GM18498 (cell line): ENCODE measurements around the gene UNC13B.
"Not testable (repeated sequence)": the region's sequence is repeated elsewhere in the genome, so short reads cannot be mapped to it uniquely, and the experiment has no call there.

Source experiments
- ATAC-seq: cut with Tn5 transposase; IDR thresholded peaks from one replicate; pipeline ENCODE4 v1.9.1; 2021; ENCODE audit warnings: mild to moderate bottlenecking, moderate library complexity; ENCODE audit not compliant: unreplicated experiment

The UNC13B gene

DNA sequence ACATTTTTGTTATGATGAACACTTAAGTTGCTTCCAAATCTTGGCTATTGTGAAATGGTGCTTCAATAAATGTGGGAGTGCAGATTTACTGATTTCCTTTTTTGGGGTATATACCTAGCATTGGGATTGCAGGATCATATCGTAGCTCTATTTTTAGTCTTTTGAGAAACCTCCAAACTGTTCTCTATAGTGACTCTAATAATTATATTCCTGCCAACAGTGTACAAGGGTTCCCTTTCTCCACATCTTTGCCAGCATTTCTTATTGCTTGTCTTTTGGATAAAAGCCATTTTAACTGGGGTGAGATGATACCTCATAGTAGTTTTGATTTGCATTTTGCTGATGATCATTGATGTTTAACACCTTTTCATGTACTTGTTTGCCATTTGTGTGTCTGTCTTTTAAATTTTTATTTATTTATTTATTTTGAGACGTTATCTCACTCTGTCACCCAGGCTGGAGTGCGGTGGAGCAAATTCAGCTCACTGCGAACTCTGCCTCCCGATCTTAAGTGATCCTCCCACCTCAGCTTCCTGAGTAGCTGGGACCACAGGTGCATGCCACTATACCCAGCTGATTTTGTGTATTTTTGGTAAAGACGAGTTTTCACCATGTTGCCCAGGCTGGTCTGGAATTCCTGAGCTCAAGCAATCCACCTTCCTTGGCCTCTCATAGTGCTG, 59.0 kb downstream of the UNC13B start:
- ATAC-seq = no peak

DNA sequence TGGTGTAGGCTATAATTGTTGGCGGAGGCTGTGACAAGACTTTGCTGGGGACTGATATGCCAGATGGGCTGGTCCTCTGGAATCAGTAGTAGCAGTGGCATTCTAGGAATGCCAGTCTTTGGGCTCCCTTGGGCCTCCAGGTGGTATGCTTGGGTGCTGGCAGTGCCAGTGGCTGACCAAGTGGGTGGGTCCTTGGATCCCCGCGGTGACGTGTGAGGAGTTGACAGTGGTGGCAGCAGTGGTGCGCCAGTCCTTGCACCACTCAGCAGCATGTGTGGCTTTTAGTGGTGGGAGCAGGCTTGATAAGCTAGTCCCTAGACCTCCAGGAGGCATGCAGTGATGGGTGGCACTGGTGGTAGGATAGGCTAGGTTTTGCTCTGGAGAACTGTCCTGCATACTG, 63.9 kb downstream of the UNC13B start:
- ATAC-seq = no peak

DNA sequence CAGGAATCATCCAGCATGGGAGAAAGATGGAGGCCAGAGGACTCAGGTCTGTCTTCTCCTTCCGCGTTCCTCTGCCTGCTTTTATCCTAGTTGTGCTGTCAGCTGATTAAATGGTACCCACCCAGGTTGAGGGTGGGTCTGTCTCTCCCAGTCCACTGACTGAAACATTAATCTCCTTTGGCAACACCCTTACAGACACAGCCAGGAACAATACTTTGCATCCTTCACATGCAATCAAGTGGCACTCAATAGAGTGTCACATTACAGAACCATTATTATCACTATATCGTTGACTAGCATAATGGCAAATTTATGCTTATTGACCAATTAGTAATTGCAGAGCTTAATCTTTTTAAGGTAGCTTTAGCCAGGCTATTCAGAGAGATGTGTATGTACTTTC, 64.8 kb downstream of the UNC13B start:
- ATAC-seq = no peak

DNA sequence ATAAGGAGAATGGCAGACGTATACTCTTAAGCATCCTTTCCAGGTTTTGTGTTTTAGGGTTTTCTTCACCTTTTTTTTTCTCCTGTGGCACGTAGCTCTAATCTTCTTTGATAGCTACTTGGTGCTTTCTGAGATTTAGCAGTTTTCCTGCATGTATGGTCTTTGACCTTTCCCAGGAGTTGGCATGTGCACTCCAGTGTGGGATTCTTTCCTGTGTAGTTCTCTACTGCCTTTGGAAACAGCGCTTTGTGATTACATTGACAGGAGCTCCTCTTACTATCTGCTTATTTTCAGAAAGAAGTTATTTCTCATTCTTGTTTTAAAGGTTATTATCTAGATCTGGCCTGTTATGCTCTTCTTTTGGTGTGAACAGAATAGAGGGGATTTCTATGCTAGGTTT, 65.5 kb downstream of the UNC13B start:
- ATAC-seq = no peak

GRCh38 chr9:35229066-35229778, 67.4 kb downstream of the UNC13B start:
- ATAC-seq = no peak

GRCh38 chr9:35229779-35230143, 68.0 kb downstream of the UNC13B start:
- ATAC-seq = no peak

DNA sequence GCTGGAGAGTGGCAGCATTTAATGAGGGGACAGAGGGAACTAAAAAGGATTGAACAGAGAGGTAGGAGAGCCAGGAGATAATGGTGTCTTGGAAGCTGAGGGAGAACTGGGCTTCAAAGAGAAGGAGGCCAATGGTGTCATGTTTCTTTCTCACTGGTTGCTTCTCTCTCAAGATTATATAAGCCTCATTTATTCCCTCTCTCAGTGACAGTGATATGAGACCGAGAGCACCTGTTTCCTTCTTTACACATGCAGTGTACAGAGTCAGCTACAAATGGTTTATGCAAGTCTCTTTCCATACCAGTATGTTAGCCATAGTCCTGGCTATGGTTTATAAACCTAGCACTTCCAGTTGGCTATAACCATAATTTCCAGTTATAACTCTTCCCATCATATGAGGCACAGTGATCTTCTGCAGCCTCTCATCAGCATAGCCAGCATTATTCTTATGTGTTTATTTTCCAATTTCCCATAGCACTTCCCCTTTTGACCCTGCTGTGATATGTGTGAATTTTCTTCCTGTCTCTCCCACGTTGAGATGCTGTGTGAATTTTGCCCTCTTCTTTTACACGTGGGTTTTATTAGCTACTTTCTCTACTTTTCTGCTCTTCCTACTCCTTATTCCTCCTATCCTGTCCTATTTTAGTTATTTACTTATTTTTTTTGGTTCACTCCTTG, 71.2 kb downstream of the UNC13B start:
- ATAC-seq = no peak

DNA sequence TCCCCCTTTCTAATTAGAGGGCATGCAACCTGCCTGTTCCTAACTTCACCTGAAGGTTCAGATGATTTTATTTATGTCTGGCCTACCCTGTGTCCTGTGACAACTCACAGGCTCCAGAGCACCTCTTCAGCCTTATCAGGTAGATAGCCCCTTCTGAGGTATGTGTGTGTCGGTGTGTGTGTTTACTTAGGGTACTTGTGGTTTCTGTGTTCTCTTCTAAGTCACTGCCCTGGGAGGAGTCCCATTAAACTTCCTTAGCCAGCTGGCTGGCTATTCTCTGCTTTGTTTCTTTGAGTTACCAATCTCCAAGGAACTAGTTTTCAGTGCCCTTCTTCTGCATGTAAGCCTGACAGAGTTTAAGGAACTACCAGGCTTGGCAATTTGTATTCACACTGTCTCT, 74.9 kb downstream of the UNC13B start:
- ATAC-seq = no peak

DNA sequence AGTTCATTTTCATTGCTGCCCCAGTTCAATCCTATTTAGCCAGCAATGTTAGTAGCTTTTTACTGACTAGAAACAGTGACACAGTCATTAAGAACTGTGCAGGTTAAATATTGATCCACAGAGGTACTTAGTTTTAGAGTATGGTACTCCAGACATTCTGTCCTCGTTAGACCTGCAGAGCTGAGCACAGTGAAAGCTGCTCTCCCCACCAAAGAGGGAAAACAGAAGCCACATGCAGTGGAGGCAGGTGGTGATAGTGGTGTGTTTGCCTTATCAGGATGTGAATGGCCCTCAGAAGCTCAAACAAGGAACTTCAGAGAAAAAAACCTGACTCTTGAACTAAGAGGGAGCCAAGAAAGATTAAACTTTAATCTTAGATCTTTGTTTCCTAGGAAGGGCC, 75.5 kb downstream of the UNC13B start:
- ATAC-seq = no peak

- not testable (repeated sequence) for ATAC-seq
Measured at GRCh38 chr9:35245945-35246344, 84.1 kb downstream of the UNC13B start.

DNA sequence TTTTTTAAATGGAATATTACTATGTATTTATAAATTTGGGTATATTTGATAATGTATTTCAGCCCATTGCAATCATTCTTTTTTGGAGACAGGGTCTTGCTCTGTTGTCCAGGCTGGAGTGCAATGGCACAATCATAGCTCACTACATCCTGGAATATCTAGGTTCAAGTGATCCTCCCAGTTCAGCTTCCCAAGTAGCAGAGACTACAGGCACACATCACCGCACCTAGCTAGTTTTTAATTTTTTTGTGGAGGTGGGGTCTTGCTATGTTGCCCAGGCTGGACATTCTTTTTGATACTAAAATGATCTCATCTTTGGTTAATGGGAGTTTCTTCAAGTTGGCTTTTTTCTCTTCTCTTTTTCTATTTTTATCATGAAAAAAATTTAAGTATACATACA, 91.3 kb downstream of the UNC13B start:
- ATAC-seq = no peak

DNA sequence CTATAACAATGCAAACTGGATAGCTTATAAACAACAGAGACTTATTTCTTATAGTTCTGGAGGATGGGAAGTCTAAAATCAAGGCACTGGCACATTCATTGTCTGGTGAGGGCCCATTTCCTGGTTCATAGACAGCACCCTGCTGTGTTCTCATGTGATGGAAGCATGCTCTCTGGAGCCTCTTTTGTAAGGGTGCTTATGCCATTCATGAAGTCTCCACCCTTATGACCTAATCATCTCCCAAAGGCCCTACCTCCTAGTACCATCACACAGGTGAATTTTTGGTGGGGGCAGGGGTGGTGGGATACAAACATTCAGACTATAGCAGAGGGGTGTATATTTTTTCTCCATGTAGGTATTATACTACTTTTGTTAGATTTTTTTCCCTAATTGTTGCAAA, 92.4 kb downstream of the UNC13B start:
- ATAC-seq = no peak

- no peak for ATAC-seq
Measured at GRCh38 chr9:35254984-35255857, 93.4 kb downstream of the UNC13B start.

DNA sequence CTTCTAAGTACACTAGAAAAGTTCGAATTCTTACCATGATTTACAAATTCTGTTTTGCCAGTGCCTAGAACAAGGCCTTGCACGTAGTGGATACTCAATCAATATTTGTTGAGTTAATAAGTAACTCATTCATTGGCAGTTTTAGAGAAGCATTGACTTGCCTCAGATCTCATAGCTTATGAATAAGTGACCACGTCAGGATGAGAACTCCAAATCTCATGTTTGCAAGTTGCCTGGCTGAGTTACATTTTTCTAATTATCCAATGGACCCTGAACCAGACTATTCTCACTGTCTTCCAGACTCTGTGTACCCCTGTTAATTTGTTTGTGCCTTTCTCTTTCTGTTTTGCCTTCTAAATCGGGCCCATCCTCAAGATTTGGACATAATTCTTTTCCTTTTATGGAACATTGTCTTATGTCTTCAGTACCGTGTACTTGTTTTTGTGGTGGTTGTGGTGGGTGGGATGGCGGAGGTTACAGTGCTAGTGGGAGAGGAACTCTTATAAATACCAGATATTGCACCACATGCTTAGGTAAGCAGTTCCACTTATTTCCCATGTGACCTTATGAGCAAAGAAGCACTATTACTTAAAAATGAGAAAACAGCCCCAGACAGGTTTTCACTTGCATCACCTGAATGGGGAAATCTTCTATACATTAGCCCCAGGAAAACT, 96.3 kb downstream of the UNC13B start:
- ATAC-seq = no peak

- ATAC-seq = no peak
Measured at GRCh38 chr9:35258660-35259474, 97.1 kb downstream of the UNC13B start.

DNA sequence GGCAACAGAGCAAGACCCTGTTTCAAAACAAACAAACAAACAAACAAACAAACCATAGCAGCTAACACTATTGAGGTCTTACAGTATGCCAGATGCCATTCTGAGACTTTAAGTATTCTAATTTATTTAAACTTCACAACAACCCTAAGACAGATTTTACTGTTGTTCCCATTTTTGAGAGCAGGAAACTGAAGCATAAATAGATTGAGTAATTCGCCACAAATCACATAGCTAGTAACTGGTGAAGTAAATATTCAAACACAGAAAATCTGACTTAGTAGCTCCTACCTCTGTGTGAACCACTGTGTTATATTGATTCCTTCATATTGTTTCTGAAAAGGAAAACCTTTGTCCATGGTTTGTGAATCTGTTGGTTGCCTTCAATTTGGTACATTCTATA, 98.4 kb downstream of the UNC13B start:
- no peak for ATAC-seq

DNA sequence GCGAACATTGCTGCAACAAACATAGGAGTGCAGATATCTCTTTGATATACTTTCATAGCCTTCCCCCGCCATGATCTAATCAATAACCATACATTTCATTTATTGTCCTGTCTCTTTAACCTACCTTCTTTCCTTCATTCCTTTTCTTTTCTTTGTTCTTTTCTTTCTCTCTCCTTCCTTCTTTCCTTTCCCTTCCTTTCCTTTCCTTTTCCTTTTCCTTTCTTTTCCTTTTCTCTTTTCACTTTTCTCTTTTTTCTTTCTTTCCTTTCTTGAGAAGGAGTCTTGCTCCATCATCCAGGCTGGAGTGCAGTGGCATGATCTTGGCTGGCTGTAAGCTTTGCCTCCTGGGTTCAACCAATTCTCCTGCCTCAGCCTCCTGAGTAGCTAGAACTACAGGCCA, 100.3 kb downstream of the UNC13B start:
- ATAC-seq = no peak

DNA sequence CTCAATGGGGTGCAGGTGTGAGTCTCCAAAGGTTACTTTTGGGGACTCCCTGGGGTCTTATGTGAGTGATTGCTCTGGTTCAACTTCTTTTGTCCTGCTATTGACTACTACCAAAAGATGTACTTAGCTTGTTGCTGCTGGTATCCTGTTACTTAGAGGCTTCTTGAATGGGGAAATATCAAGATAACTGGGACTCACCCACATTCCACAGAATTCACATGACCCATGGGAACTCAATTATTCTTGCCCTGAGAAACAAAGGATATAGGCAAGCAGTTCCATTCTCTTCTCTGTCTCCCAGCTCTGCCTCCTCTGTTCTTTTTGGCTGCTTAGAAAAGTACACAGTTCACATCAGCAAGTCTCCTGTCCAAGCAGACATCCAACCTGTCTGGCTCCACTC, 105.9 kb downstream of the UNC13B start:
- no peak for ATAC-seq

DNA sequence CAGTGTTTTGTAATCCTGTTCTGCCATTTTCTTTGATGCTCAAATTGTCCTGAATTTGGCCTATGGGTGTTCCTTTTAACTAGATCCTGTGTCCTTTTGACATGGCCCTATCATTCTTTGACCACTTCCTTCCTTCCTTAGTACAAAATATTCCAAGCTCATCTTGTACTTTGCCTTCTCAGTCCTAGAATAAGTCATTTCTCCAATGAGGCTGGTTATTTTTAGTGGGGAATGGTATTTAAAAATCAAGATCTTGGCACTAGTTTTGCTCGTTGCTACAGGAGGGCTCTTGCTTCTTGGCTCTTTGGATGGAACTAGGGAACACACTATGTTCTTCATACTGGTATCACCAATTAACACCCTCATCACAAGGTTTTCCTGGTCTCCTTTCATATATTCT, 108.1 kb downstream of the UNC13B start:
- no peak for ATAC-seq

DNA sequence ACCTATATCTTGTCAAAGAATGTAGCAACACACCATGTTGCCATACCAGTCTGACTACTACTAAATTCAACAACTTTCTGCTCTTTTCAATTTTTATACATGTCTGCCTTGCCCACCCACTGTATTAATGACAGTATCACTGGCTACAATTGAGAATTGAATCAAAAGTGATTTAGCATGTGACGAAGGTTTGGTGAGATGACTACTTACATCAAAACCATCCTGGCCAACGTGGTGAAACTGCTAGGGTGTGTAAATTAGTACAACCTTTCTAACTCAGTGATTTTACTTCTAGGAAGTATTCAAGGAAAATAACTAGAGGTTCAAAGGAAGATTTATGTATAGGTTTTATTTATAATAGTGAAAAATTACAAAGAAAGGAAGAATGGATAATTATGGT, 109.8 kb downstream of the UNC13B start:
- ATAC-seq = no peak
